HG03565 (cell line): ENCODE results near the gene KIAA0513.
"Not testable (repeated sequence)": the region's sequence is repeated elsewhere in the genome, so short reads cannot be mapped to it uniquely, and the experiment has no call there.

ENCODE experiments used
- ATAC-seq: cut with Tn5 transposase; IDR thresholded peaks from one replicate; pipeline ENCODE4 v1.9.1; 2021; ENCODE audit warnings: mild to moderate bottlenecking, moderate library complexity; ENCODE audit not compliant: unreplicated experiment

KIAA0513 gene

DNA sequence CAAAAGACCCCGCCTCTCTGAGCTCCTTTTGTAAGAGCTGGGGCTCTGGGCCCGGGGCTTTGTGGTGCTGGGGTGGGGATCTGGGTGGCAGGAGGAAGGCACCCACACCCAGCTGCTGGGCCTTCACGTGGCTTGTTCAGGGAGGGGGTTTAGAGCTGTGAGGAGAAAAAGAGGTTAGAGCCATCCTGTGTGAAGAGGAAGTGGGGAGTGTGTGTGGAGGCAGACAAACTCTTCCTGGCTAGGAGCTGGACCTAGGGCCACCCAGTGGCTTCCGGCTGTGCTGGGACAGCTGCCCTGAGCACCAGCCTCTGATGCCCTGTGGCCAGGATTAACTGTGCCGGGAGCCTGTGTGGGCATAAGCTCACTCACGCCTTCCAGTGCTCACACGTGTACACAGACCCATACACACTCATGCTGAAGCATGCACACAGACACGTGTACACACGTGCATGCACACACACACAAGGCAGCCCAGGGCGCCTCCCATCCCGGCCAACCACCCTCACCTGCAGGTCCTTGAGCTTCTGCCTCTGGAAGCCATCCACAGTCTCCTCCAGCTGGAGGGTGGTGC is 77.3 kb downstream of the KIAA0513 start:
- ATAC-seq = no peak

DNA sequence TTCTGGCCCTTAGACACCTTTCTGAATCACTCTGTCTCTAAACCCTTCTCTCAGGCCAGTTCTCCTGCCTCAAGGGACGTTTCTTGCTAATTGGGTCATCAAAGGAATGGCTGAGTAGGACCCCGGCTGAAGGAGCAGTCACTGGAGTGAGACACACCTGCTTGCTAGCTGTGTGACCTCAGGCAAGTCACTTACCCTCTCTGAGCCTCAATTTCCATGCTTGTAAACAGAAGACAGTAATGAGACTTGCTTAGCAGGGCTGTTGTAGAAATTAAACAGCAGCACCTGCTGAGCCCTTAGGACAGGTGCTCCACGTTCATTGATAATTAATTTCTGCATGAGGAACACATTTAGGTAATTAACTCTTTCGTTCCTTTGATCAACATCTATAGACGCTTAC is 77.9 kb downstream of the KIAA0513 start:
- ATAC-seq = no peak

DNA sequence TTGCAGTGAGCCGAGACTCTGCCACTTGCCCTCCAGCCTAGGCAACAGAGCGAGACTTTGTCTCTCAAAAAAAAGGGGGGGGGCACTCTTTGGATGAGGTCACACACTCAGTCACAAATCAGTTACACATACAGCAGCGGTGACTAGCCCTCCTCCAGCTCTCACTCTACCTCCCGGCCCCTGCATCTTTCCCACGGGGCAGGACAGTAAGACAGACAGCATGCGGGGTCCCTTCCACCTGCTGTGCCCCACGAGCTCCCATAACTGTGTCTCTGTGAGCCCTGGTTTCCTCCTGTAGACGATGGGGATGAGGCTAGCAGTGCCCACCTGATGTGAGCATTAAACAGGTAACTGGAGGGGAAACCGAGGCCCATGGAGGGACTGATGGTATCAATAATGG is 79.5 kb downstream of the KIAA0513 start:
- no peak for ATAC-seq

DNA sequence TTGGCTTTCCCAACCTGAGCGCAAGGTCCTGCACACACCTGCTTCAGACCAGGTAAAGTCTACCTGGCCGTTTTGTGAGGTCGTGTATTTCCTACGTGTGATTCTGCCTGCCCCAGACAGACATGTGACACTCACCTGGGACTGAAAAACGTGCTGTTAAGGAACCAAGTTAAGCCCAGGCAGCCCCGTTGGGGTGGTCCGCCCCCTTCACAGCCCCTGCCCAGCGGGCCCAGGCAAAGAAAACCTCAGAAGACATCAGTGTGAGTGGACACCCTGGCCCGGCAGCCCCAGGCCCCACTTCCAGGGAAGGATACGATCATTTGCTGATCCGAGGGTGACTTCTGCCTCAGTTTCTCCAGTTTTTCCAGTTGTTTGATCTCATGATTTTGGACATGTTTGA is 79.9 kb downstream of the KIAA0513 start:
- ATAC-seq = no peak

DNA sequence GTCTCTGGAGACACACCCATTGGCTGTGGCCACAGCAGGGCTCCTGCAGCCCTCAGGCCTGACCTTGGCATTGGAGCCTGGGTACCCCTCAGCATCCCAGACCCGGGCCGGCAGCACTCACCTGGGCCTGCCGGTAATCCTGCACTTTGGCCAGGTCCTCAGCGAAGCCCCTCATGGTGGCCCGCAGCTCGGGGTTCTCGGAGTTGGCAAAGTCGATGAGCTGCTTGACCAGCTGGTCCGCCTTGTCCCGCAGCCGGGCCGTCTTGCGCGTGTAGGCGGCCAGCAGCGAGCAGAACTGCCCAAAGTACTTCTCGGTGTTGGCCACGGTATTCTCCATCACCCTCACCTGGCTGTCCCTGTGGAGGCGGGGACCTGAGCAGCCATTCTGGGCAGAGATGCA is 82.5 kb downstream of the KIAA0513 start:
- no peak for ATAC-seq

DNA sequence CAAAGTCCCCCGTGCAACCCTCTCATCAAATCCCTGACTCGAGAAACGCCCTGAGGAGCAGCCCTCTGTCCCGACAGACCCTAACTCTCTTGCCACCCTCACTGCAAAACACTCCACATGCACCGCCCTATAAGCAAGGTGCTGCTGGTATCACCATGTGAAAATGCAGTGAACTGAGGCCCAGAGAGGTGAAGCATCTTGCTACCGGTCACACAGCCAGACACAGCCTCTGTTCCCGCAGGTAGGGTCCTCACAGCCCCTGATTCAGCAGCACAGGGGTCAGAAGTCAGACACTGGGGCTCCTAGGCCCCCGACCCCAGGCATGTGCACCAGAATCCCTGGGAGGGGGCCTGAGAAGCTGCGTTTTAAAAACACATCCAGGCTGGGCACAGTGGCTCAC is 83.6 kb downstream of the KIAA0513 start:
- ATAC-seq = no peak

DNA sequence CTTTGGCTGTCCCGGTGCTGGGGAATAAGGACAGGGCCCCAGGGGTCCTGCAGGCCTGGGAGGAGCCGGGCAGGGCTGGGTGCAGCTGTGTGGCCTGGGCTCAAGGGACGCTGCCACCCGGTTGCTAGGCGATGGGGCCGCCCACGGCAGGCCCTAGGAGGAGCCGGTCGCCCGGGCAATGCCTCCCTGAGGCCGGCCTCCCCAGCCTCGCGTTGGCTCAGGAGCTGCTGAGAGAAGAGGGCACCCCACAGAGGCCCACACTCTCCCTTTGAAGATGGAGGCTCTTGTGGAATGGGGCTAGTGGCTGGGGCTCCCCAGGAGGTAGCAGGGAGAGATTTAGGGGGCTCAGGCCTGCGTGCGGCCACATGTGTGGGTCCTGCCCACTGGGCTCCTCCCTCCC is 84.8 kb downstream of the KIAA0513 start, which contains the start of gene CIBAR2:
Gene CIBAR2, minus strand, starts transcription at position 109 of the 400 bp plus-strand sequence. CDS start 120 bp downstream, outside the sequence.
- ATAC-seq = no peak

DNA sequence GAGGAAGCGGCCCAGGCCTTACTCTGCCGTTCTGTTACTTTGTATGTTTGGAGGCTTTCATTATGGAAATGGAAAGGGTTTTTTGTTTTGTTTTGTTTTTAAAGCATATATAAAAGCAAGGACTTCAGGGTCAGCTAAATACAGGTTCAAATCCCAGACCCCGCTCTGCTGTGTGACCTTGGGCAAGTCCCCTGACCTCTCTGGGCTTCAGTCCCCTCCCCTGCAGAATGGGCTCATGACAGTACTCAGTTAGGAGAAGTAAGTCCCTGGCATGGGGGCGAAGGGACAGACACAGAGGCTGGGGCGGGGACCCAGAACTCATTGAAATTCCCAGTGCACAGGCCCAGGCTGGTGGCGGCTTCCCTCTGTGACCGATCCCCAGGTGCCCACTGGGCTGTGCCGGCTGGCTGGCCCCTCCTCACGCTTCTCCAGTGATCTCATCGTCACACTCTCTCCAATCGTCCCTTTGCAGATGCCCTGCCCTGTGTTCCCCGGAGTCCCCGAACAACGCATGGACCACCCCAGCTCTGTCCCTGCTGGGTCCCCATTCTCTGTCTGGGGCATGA is 85.7 kb downstream of the KIAA0513 start:
- no peak for ATAC-seq

DNA sequence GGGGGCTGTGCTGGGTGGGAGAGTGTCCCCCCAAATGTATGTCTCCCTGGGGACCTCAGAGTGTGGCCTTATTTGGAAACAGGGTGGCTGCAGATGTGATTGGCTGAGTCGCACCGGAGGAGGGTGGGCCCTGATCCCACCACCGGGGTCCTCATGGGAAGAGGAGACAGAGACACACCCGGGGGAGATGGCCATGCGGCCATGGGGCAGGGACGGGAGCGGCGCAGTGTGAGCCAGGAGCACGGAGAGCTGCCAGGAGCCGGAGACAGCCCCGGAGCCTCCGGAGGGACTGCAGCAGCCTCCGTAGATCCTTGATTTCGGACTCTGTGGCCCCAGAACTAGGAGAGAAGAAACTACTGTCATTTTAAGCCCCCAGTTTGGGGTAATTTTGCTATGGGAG is 86.3 kb downstream of the KIAA0513 start:
- no peak for ATAC-seq

DNA sequence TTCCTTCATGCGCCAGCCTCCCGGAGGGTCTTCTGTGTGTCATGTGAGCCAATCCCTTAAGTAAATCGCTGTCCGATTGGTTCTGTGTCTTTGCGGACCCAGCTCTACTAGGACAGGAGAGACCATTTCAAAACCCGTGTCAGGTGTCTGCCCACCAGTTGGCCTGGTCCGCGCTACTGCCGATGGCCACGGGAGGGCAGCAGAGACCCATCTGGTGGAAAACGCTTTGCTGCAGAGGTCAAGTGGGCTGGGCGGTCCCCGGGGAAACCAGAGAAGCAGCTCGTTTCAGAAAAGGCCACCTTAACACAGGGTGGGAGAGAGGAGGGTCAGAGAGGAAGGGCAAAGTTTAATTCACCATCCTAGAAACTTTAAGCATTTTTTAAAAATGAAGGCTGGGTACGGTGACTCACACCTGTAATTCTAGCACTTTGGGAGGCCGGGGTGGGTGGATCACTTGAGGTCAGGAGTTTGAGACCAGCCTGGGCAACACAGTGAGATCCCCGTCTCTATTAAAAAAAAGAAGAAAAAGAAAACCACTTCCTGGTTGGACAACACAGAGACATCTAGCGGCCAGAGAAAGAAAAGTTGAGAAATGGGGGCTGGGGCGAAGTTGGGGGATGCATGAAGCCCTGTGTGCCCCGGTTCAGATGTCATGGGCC is 87.4 kb downstream of the KIAA0513 start:
- no peak for ATAC-seq

DNA sequence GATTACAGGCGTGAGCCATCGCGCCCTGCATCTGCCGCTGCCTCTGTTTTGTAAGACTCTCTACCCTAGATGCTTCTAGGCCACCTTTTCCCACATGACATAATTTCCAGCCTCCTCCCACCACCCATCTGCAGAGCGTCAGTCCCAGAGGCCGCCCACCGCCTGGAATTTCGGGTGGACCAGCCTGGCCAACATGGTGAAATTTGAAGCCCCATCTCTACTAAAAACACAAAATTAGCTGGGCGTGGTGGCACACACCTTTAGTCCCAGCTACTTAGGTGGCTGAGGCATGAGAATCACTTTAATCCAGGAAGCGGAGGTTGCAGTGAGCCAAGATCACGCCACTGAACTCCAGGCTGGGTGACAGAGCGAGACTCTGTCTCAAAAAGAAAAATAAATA is 89.8 kb downstream of the KIAA0513 start:
- ATAC-seq = no peak

DNA sequence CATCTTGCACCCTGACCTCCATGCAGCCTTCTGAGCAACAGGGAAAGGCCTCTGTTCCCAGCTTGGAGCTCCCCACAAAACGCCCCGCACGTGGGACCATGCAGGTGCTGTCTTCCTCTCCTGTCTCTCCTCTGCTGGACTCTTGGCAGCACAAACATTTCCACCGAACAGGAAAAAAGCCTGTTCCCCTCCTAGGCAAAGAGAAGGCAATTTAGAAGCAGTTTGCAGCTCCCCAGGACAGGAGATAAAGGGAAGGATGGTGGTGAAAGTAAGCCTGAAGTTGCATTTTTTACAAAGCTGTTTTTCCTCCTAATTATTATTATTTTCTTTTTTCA is 92.4 kb downstream of the KIAA0513 start:
- ATAC-seq = no peak

DNA sequence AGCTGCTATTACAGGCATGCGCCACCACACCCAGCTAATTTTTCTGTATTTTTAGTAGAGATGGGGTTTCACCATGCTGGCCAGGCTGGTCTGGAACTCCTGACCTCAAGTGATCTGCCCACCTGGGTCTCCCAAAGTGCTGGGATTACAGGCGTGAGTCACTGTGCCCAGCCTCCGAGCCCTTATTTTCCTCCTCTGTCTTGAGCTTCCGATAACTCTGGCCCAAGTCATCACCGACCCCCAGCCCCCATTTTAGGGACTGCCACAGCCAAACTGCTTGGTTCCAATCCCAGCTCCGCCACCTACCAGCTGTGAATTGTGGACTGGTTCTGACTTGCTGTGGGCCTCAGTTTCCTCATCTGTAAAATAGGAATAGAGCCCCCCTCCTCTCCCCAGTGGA is 95.8 kb downstream of the KIAA0513 start:
- not testable (repeated sequence) for ATAC-seq

DNA sequence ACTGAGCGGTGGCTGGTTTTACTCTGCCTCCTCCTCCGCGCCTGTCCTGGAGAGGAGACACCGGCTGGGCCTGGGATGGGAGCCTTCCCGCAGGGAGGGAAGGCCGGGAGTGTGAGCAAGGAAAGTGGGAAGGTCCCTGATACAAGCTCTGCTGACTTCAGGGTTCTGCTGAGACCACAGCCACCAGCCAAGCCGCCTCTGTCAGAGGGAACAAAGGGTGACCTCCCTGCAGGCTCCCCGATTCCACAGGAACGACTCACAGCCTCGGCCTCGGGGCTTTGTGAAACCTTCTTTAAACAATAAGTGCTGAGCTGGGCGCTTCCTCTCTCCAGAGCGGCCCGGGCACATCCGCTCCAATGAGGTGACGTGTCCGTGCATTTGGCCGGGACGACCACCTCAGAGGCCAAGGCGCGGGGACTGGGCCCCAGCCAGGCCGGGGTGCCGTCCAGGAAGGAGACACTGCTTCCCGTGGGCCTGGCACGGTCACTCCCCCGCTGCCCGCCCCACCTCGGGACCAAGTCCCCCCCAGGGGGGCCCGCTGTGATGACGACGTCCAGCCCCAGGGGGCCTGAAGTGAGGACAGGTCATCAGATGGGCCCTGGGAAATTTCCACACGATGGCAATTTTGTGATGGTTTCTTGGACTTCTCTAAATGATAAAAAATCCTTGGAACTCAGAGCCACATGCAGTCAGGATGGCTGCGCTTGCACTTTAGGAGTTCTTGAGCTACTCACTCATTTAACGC is 96.5 kb downstream of the KIAA0513 start:
- ATAC-seq = no peak

DNA sequence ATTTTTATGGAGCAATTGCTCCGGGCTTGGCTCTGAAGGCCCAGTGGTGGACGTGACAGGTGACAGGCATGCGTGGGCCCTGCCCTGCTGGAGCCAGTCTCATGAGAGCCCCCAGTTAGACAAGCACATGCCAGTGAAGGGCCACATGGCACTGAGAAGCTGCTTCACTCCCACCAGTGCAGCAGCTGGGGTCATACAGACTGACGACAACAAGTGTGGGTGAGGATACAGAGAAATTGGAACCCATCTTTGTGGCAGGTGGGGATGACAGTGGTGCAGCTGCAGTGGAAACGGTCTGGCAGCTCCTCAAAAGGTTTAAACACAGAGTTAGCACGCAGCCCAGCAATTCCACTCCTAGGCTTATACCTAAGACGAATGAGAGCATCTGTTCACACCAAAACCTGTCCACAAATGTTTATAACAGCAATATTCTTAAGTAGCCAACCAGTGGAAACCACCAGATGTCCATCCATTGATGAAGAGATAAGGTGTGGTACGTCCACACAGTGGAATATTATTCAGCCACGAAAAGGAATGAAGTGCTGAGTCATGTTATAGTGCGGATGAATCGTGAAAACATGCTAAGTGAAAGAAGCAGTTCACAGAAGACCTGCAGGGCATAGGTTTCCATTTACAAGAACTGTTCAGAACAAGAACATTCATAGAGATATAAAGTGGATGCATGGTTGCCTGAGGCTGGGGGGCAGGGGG is 97.2 kb downstream of the KIAA0513 start:
- no peak for ATAC-seq

DNA sequence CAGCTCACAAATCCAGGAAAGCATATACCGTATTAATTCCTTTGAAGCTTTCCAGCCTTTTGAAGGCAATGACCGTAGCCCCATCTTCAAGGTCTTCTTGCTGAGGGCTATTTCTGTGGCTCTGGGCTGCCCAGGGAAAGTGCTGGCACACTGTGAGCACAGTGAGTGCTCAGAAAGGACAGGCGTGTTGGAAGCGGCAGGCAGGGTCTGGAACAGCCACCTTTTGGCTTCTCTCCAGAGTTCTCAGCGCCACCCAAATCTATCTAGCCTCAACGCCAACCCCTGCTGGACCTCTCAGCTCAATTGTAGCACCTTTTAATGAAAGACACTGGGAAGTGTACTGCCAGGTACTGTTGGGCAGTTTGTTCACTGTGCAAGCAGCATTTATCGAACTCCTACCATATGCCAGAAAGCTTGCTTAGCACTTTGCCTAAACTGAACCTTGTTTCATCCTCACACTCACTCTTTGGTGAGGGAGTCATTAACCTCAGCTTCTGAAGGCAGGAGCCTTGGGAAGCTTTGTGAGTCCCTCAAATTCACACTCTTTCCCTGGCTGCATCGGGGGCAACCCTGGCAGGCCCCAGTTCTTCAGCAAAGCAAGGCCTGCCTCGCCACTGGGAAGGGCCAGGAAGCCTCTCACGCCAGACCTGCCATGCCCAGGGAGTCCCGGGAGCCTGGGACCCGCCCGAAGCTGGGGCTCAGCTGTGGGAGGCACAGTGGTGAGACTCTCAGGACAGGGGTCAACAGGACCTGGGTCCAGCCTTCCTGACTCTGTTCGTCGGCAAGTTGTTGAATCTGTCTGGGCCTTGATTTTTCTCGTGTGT is 98.2 kb downstream of the KIAA0513 start:
- no peak for ATAC-seq

DNA sequence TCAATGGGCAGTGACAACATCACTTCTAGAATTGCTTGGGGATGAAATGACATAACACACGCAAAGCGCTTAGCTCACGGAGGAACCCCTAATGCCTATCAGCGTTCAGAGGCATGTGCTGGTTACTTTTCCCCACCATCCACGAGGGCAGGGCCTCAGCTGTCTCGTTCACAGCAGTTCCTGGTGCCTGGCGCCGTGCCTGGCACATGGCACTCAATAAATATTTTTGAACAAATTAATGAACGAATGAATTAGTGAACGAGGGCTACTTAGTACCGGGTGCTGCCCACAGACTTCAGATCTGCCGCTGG is 98.8 kb downstream of the KIAA0513 start:
- ATAC-seq = no peak

DNA sequence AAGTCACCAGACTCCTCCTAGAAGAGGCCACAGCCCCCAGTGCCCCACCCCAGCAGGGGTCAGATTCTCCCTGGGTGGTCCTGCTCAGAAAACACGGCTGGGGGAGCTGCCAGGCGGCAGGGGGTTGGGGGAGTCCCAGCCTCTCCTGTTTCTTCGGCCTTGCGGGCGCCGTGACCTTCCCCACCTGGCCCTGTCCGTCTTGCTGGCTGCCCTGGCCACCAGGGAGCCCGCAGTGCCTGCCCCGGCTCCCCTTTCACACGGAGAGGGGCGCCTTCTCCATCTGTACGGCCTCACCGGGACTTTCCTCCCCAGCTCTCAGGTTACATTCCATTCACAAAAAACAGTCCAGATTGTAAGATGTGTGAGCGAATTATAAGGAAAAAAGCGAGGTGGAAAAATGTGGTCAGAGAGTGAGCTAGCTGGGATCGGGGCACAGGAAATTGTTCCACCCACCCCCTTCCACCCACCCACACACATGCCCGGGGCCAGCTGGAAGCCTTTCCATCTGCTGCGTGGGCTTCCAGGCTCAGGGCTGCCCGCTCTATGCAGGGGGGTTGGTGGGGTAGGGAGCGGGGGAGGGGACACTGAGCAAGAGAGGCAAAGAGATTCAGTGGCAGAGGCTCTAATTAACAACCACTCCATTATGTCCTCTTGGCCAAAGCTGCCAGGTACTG is 99.2 kb downstream of the KIAA0513 start:
- no peak for ATAC-seq

DNA sequence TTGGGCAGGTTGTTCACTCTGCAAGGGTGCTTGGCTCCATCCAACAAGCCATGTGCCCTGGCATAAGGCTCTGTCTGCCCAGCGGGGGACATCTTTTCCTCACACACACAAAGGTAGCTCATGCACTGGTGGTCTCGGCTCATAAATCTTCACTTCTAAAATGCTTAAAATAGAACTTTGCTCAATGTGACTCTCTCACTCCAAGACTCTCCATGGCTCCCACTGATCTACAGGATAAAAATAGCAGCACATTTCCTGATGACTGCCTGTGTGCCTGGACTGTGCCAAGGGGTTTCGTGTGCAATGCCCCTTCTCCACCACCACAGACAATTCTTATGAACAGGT is 99.8 kb downstream of the KIAA0513 start:
- ATAC-seq = no peak

DNA sequence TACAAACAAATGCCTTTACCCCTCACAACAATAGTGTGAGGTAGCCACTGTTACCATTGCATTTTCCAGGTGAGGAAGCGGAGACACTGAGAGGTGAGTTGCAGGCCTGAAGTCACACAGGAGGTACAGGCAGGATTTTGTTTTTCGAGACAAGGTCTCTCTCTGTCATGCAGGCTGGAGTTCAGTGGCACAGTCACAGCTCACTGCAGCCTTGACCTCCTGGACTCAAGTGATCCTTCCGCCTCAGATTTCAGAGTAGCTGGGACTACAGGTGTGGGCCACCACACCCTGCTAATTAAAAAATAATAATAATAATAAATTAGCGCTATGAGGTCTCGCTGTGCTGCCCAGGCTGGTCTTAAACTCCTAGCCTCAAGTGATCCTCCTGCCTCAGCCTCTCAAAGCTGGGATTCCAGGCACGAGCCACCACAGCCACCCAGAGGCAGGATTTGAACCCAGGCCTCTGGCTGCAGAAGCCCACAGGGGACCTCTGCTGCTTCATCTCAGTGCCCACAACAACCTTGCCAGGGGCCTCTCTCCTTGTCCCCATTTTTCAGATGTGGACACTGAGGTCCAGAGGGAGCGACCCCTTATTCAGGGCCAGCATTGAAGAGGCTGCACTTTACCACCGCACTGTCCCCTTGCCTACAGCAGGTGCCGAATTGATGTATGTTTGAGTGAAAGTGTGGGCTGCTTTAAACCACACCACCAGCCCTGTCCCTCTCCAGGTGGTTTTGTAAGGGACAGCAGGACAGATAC is 100.7 kb downstream of the KIAA0513 start:
- no peak for ATAC-seq
